Fibroblast of skin of left biceps (primary cell): ENCODE measurements around the gene SETDB1.

Source experiments
- DNase-seq, 2 experiments: peaks; one replicate each; pipeline ENCODE4 v3.0.0-alpha.2; 2013; ENCODE audit warnings: low read depth in 2 of 2

Gene SETDB1

DNA sequence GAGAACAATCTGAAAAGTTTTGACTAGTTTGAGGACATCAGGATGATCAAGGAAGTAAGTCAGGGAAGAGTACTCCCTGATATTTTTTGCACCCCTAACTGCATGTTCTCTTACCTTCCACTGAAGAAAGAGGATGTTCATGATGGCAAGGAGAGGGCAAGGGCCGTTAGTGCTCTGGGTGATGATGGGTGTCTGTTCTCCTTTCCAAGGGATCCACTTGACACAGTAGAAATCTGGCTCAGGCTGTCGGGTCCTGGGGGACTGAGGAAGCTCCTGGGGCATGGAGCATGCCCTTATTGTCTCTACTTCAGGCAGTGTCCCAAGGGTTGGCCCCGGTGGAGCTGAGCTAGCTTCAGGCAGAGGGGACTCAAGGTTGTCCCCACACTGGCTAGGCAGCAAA, 75.9 kb downstream of the SETDB1 start:
- no peak for DNase-seq

DNA sequence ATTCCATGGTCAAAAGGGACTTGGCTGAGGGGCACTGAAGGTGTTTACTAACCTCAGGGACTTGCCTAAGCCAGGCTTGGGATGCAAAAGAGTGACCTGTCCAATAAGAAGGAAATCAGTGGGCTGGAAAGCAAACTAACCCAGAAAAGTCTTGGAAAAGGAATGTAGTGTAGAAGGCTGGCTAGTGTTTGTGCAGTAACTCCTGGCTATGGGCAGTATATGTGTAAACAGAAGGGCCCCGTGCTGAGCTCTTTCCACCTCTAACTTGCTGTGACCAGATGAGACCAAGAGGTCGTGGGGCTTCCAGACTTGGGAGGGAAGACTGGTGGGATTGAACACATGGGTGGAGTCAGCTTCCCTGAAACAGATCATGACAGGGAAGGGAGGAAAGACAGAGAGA, 76.4 kb downstream of the SETDB1 start:
- no peak for DNase-seq

- no peak for DNase-seq
These were observed 77.0 kb downstream of the SETDB1 start for GRCh38 chr1:151003180-151003579.

- DNase-seq: no peak
These were observed 79.7 kb downstream of the SETDB1 start for GRCh38 chr1:151005729-151006319.

DNA sequence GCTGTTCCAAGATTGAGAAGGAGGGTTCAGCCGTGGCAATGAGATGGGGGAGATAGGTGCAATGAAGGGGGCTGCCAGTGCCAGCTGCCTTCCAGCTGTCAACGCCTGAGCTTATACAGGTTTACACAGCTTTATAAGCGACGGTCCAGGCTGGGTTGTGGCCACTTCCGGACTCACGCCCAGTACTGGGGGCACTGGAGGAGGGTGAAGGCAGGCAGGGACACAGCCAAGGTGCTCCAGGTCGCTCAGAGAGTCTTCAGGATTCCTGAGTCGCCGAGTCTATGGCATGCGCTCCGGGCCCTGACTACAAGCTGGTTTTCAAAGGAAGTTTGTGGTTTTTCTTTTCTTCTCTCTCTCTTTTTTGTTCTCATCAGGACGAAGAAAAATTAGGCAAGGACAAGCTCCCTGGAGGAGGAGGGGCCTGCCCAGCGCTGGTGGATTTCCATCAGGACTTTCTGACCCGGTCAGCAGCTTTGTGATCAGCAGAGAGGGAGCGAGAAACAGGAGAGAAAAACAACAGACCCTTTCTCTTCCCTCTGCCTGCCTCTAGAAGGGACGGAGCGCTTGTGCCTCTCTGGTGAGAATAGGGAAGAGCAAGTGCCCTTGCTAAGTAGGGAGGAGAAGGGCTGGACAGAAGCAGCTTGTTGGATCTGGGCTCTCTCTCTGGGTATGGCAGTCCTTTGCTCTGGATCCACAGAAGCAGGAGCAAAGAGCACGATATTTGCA, 80.3 kb downstream of the SETDB1 start, which contains the start of gene MINDY1:
Gene MINDY1 (minus strand): TSS at position 576 of the 726 bp plus-strand sequence. CDS start 4,285 bp downstream, outside the sequence.
- DNase-seq: peak; percentile 40 to 50

DNA sequence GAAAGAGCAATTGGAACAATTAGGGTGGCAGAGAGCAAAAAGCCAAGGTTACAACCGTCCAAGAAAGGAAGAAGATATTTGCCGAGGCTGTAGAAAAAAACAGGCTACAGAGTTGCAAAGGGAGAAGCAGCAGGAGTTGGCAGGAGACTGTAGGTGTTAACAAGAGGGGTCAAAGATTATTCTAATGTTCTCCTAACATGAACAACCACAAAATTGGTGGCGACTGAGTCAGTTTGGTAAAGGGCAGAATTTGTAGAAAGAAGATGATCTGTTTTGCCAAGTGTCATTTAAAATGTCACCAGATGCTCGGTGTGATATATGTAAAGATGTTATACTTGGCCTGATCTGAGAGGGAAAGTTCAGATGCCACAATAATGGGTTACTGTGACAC, 81.7 kb downstream of the SETDB1 start:
- no peak for DNase-seq

DNA sequence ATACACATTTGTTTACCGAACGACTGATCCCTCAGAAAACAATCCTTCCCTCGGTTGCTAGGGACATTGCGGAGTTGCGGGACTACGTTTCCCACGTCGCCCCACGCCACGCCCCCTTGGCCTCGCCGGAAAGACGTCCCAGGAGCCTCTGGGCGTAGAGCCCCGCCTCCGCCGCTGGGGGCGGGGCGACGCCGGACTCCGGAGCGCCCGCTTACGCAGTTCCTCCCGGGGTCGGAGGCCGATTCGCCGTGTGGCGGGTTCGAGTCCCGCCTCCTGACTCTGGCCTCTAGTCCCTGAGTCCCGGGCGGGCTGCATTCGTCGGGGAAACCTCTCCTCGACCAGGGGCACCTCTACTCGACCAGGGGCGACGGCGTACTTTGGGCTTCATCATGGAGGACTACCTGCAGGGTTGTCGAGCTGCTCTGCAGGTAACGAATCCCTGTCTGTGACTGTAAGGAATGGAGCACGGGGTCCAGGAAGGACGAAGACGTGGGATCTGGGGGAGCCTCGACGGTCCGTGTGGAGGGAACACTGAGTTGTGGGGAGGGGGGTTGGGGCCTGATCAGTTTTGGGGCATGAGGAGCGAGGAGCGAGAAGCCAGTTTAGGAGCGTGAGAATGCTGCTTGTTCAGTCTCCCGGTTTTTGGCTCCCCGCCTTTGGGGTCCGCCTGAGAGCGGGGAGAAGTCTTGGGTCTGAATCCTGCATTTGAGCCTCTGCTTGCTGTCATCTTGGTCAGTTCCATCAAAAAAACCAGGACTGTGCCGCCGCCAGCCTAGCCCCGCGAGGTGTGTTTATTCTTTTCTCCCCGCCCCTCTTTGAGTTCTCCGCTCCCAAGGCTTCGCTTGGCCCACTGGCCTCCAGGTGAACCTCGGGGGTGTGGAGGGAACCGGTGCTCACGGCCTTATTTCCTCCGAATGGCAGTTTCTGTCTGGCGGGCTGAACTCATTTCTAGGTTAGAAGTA, 82.4 kb downstream of the SETDB1 start, which contains the start of gene PRUNE1:
Gene PRUNE1 (plus strand): TSS at position 206 of the 962 bp plus-strand sequence. CDS start 184 bp downstream, at position 390.
- peak; percentile 84 for DNase-seq

GRCh38 chr1:151009206-151009587, 83.0 kb downstream of the SETDB1 start:
- DNase-seq: peak in 1 of 2 experiments; percentile 13

GRCh38 chr1:151009674-151010345, 83.6 kb downstream of the SETDB1 start:
- no peak for DNase-seq

DNA sequence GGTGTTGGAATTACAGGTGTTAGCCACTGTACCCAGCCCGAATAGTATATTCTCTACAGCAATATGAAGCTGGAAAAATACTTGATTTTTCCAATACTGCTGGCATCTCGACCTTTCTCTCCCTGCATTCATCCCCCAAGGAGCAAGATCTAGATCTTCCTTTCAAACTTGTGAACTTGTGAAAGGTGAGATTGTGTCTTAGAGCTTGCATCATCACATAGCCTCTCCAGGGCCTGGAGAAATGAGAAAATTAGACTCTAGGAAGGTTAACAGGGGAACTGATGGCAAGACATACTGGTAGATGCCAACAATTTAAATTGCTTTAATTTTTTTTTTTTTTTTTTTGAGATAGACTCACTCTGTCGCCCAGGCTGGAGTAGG, 84.2 kb downstream of the SETDB1 start:
- DNase-seq: no peak

- DNase-seq: no peak
These were observed 85.1 kb downstream of the SETDB1 start for GRCh38 chr1:151011154-151011850.

- no peak for DNase-seq
These were observed 86.7 kb downstream of the SETDB1 start for GRCh38 chr1:151012684-151013471.

DNA sequence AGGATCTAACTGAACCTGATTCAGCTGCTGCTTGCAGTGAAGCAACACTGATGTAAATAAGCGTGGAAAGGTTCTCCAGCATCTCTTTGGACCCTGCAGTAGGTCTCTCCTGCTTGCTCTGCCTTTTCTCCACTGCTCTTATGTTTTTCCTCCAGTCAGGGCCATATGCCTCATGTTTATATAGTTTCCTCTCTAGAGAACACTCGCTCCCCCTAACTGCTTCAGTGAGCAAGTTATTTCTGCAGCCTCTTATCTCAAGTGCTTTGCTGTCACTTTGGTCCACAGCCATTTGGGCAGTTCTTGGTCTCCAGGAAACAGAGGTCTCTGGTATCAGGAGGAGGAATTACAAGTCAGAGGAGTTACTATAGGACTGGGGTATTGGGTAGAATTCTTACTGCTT, 87.4 kb downstream of the SETDB1 start:
- no peak for DNase-seq
